Measurements from ENCODE around the gene FSD2. TPM values are rescaled to one million over a fixed set of nuclear protein-coding genes. Genes with fewer than 3 reads are reported as not detected.

FSD2 gene
- total RNA-seq, 1 donor from 2014 or later: not detected

GRCh38 chr15:82764740-82765139, 41.1 kb downstream of the FSD2 start:
- no peak for DNase-seq (ENCODE audit: low spot score, unreplicated experiment)
- peaks cover 2% of the 10 kb centered on the region for H3K36me3 Mint-ChIP-seq (ENCODE audit: insufficient read depth)
- H3K4me3 Mint-ChIP-seq (ENCODE audit: low read depth): no peak overlapping the region
- H3K27ac Mint-ChIP-seq: no peak overlapping the region
- no peaks in the 10 kb centered on the region for H3K27me3 Mint-ChIP-seq
- no peak for TF ChIP-seq CTCF (IDR thresholded peaks at IDR 0.05; ENCODE audit: unreplicated experiment)
- H3K9me3 Mint-ChIP-seq (ENCODE audit: low read depth): no peaks in the 10 kb centered on the region
- no peaks in the 10 kb centered on the region for H3K4me1 Mint-ChIP-seq (ENCODE audit: low read depth)

DNA sequence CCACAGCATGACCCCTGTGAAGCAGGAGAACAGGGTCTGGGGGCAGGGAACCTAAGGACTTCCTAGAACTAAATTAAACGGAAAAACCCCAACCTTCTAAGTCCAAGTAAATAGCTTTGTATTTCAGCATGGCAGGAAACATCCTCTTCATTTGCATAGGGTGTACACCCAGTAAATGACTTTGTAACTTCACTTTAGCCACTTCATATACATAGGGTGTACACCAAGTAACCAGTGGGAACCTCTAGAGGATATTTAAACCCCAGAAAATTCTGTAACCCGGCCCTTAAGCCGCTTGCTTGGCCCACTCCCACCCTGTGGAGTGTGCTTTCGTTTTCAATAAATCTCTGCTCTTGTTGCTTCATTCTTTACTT, 41.8 kb downstream of the FSD2 start:
- DNase-seq (ENCODE audit: low spot score, unreplicated experiment): no peak
- Mint-ChIP-seq H3K4me3 (ENCODE audit: low read depth) (no peak overlapping the region), H3K27ac (no peak overlapping the region), H3K4me1 (ENCODE audit: low read depth) (no peaks in the 10 kb centered on the region), H3K9me3 (ENCODE audit: low read depth) (no peaks in the 10 kb centered on the region), H3K27me3 (no peaks in the 10 kb centered on the region), H3K36me3 (ENCODE audit: insufficient read depth) (peaks cover 2% of the 10 kb centered on the region)
- no peak for TF ChIP-seq CTCF (IDR thresholded peaks at IDR 0.05; ENCODE audit: unreplicated experiment)

GRCh38 chr15:82763361-82764116, 42.3 kb downstream of the FSD2 start:
- no peak for TF ChIP-seq CTCF (IDR thresholded peaks at IDR 0.05; ENCODE audit: unreplicated experiment)
- H3K4me3 Mint-ChIP-seq (ENCODE audit: low read depth): no peak overlapping the region
- no peaks in the 10 kb centered on the region for H3K9me3 Mint-ChIP-seq (ENCODE audit: low read depth)
- H3K27me3 Mint-ChIP-seq: no peaks in the 10 kb centered on the region
- H3K27ac Mint-ChIP-seq: no peak overlapping the region
- H3K4me1 Mint-ChIP-seq (ENCODE audit: low read depth): no peaks in the 10 kb centered on the region
- DNase-seq (ENCODE audit: low spot score, unreplicated experiment): no peak
- H3K36me3 Mint-ChIP-seq (ENCODE audit: insufficient read depth): peaks cover 2% of the 10 kb centered on the region

- TF ChIP-seq CTCF (IDR thresholded peaks at IDR 0.05; ENCODE audit: unreplicated experiment): no peak
- Mint-ChIP-seq H3K36me3 (ENCODE audit: insufficient read depth) (peaks cover 14% of the 10 kb centered on the region), H3K4me3 (ENCODE audit: low read depth) (peak overlapping the region; percentile 97), H3K27me3 (no peaks in the 10 kb centered on the region), H3K9me3 (ENCODE audit: low read depth) (no peaks in the 10 kb centered on the region), H3K27ac (peak overlapping the region; percentile 97), H3K4me1 (ENCODE audit: low read depth) (peaks cover 16% of the 10 kb centered on the region)
- DNase-seq (ENCODE audit: low spot score, unreplicated experiment): no peak
These were observed 54.6 kb downstream of the FSD2 start for GRCh38 chr15:82751308-82751707.

DNA sequence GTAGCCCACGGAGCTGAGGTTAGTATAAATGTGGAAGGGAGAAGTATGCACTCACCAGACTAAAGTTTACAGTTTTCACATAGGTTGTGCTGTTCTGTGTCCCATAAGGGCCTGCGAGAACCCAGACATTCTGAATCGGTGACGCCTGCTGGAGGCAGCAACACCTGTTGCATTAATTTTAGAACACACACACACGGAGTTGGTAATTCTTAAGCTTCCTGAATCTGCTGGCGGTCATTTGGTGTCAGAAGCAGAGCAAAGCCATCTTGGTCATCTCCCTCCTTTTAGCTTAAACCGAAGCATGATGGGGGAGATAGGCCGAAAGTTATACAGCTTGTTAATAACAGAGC, 55.1 kb downstream of the FSD2 start:
- Mint-ChIP-seq H3K27me3 (no peaks in the 10 kb centered on the region), H3K36me3 (ENCODE audit: insufficient read depth) (peaks cover 11% of the 10 kb centered on the region), H3K4me1 (ENCODE audit: low read depth) (peaks cover 16% of the 10 kb centered on the region), H3K4me3 (ENCODE audit: low read depth) (peak overlapping the region; percentile 97), H3K9me3 (ENCODE audit: low read depth) (no peaks in the 10 kb centered on the region), H3K27ac (peak overlapping the region; percentile 97)
- TF ChIP-seq CTCF (IDR thresholded peaks at IDR 0.05; ENCODE audit: unreplicated experiment): no peak
- DNase-seq (ENCODE audit: low spot score, unreplicated experiment): no peak
